Measurements from ENCODE around the gene EMP3. TPM values are rescaled to one million over a fixed set of nuclear protein-coding genes. Genes with fewer than 3 reads are reported as not detected.
A peak's percentile ranks its signal among the peaks of the same experiment; 100 is the strongest.

Gene EMP3
- total RNA-seq, 4 donors from 2014 or later: 14.0 to 19.3 (median 14.9) TPM

GRCh38 chr19:48372904-48373303, 47.6 kb downstream of the EMP3 start:
- peak; percentile 31 to 47 for DNase-seq
- no peaks in the 10 kb centered on the region for H3K4me1 ChIP-seq
- H3K9me3 ChIP-seq: no peaks in the 10 kb centered on the region
- 44 to 45% methylated on average over 4 of the region's 4 CpGs for WGBS, 2 donors
- no peak overlapping the region for H3K27ac ChIP-seq
- no peaks in the 10 kb centered on the region for H3K36me3 ChIP-seq
- no peaks in the 10 kb centered on the region for H3K27me3 ChIP-seq
- intact Hi-C loops (cut with DNase I): no loop called here
- H3K4me3 ChIP-seq (replicated peaks in 1 of 3): no peak overlapping the region
- TF ChIP-seq CTCF (IDR thresholded peaks at IDR 0.05) (no peak), POLR2A (IDR thresholded peaks at IDR 0.05) (no peak)

GRCh38 chr19:48373567-48373966, 48.2 kb downstream of the EMP3 start:
- no peak for TF ChIP-seq POLR2A (IDR thresholded peaks at IDR 0.05)
- no peak for TF ChIP-seq CTCF (IDR thresholded peaks at IDR 0.05)
- DNase-seq: no peak
- no peak overlapping the region for H3K4me3 ChIP-seq (replicated peaks in 1 of 3)
- H3K4me1 ChIP-seq: no peaks in the 10 kb centered on the region
- 84 to 91% methylated on average over 11 of the region's 11 CpGs for WGBS, 2 donors
- no peaks in the 10 kb centered on the region for H3K36me3 ChIP-seq
- intact Hi-C loops (cut with DNase I): no loop called here
- H3K9me3 ChIP-seq: no peaks in the 10 kb centered on the region
- no peaks in the 10 kb centered on the region for H3K27me3 ChIP-seq
- H3K27ac ChIP-seq: no peak overlapping the region

- Histone ChIP-seq H3K36me3 (peaks cover 15 to 17% of the 10 kb centered on the region in 2 donors), H3K27ac (no peak overlapping the region), H3K27me3 (no peaks in the 10 kb centered on the region), H3K4me3 (replicated peaks in 1 of 3) (no peak overlapping the region), H3K9me3 (no peaks in the 10 kb centered on the region), H3K4me1 (no peaks in the 10 kb centered on the region)
- no peak for DNase-seq
- TF ChIP-seq POLR2A (IDR thresholded peaks at IDR 0.05): no peak
- TF ChIP-seq CTCF (IDR thresholded peaks at IDR 0.05): no peak
- intact Hi-C loops (cut with DNase I): no loop called here
- WGBS, 2 donors: 92 to 95% methylated on average over 10 of the region's 10 CpGs
Observed at GRCh38 chr19:48378194-48378570, 52.8 kb downstream of the EMP3 start.

GRCh38 chr19:48379058-48379457, 53.7 kb downstream of the EMP3 start:
- no peaks in the 10 kb centered on the region for H3K9me3 ChIP-seq
- TF ChIP-seq POLR2A (IDR thresholded peaks at IDR 0.05): no peak
- no peak for TF ChIP-seq CTCF (IDR thresholded peaks at IDR 0.05)
- intact Hi-C loops (cut with DNase I): no loop called here

More at GRCh38 chr19:48379058-48379457, 53.7 kb downstream of the EMP3 start:
- H3K4me3 ChIP-seq (replicated peaks in 1 of 3): no peak overlapping the region
- no peaks in the 10 kb centered on the region for H3K27me3 ChIP-seq
- H3K36me3 ChIP-seq: peaks cover 24 to 25% of the 10 kb centered on the region in 2 donors
- DNase-seq: no peak
- no peaks in the 10 kb centered on the region for H3K4me1 ChIP-seq
- no peak overlapping the region for H3K27ac ChIP-seq
- WGBS, 2 donors: 86 to 89% methylated on average over 5 of the region's 5 CpGs

Other genes with a start within 250 kb of the EMP3 start
- gene PLA2G4C, start 214.7 kb upstream of the EMP3 start, total RNA-seq: 10 to 100 TPM in 2 of 4 donors, 1 to 10 TPM in 2; 4.8 to 17.7 (median 10.5) TPM
- 10 to 100 TPM; 17.7 to 33.3 (median 26.7) TPM for gene LIG1, start 155.2 kb upstream of the EMP3 start, total RNA-seq
- 1 to 10 TPM; 4.2 to 6.1 (median 5.4) TPM for gene ZSWIM9, start 154.9 kb upstream of the EMP3 start, total RNA-seq
- 10 to 100 TPM; 37.0 to 58.9 (median 57.7) TPM for gene CARD8, start 69.6 kb upstream of the EMP3 start, total RNA-seq
- gene ZNF114, start 55.5 kb upstream of the EMP3 start, total RNA-seq: 10 to 100 TPM in 1 of 4 donors, 1 to 10 TPM in 3; 5.3 to 11.7 (median 6.1) TPM
- 10 to 100 TPM in 1 of 4 donors, 1 to 10 TPM in 3; 6.3 to 12.6 (median 9.2) TPM for gene TMEM143, start 38.4 kb downstream of the EMP3 start, total RNA-seq
- not detected for gene SYNGR4, start 38.8 kb downstream of the EMP3 start, total RNA-seq
- gene KDELR1, start 66.0 kb downstream of the EMP3 start, total RNA-seq: 100 to 1,000 TPM; 121 to 160 (median 141) TPM
- gene GRIN2D, start 68.1 kb downstream of the EMP3 start, total RNA-seq: 1 to 10 TPM in 1 of 4 donors, under 1 TPM in 3; 0.56 to 2.2 (median 0.84) TPM
- 10 to 100 TPM; 22.4 to 40.5 (median 29.1) TPM for gene GRWD1, start 120.4 kb downstream of the EMP3 start, total RNA-seq
- gene KCNJ14, start 130.0 kb downstream of the EMP3 start, total RNA-seq: 1 to 10 TPM; 1.2 to 1.9 (median 1.4) TPM
- 100 to 1,000 TPM in 2 of 4 donors, 10 to 100 TPM in 2; 91.6 to 232 (median 139) TPM for gene CYTH2, start 143.8 kb downstream of the EMP3 start, total RNA-seq
- gene LMTK3, start 186.3 kb downstream of the EMP3 start, total RNA-seq: 1 to 10 TPM; 3.0 to 7.1 (median 4.6) TPM
- under 1 TPM in 3 of 4 donors, not detected in 1; 0.54 to 0.88 (median 0.78) TPM for gene SULT2B1, start 226.6 kb downstream of the EMP3 start, total RNA-seq

All from thyroid gland (tissue), 4 donors.